GM12875 (cell line): ENCODE data around the gene UBA5.

ENCODE experiments used
- H3K4me3 ChIP-seq: one replicate; pipeline ENCODE4 v1.5.1; 2011; ENCODE audit warnings: low read depth, low read length, control low read depth
- TF ChIP-seq, protein P1 (sequence below): IDR thresholded peaks from 2 replicates; pipeline ENCODE4 v1.5.1; 2011; ENCODE audit warnings: low read depth, mild to moderate bottlenecking, control low read depth, inconsistent platforms, low read length, moderate library complexity, borderline replicate concordance; ENCODE audit not compliant: insufficient read depth

Gene UBA5

DNA sequence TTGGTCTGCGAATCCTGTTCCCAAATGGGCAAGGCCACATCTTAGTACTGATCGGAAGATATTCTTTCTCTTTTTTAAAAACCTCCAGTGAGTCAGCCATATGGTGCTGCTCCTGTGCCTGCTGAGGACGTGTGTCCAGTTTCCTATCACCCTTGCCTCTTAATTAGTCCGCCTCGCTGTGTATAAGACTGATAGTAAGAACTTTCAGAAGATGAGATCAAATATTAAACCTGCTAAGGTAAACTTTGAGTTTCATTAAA lies 612 bp downstream of the UBA5 start:
- H3K4me3 ChIP-seq, result peak overlapping the region; percentile 95
- TF ChIP-seq, protein P1, sequence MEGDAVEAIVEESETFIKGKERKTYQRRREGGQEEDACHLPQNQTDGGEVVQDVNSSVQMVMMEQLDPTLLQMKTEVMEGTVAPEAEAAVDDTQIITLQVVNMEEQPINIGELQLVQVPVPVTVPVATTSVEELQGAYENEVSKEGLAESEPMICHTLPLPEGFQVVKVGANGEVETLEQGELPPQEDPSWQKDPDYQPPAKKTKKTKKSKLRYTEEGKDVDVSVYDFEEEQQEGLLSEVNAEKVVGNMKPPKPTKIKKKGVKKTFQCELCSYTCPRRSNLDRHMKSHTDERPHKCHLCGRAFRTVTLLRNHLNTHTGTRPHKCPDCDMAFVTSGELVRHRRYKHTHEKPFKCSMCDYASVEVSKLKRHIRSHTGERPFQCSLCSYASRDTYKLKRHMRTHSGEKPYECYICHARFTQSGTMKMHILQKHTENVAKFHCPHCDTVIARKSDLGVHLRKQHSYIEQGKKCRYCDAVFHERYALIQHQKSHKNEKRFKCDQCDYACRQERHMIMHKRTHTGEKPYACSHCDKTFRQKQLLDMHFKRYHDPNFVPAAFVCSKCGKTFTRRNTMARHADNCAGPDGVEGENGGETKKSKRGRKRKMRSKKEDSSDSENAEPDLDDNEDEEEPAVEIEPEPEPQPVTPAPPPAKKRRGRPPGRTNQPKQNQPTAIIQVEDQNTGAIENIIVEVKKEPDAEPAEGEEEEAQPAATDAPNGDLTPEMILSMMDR, result no peak

DNA sequence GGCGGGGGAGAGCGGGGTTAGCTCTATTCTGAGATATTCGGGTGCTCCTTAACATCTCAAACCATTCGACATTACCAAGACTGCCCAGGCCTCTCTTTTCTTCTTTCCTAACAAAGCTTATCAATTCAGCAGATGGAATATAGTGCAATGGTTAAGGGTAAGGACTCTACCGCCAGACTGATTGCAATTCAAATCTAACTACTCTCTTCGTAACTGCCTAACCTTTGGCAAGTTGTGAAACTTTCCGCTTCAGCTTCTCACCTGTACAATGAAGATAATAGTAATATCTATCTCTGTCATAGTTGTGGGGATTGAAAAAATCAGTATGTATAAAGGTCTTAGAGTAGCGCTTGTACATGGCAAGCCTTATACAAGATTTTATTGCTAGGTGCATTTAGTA lies 972 bp downstream of the UBA5 start:
- TF ChIP-seq, protein P1, result no peak
- peak overlapping the region; percentile 95 for H3K4me3 ChIP-seq

DNA sequence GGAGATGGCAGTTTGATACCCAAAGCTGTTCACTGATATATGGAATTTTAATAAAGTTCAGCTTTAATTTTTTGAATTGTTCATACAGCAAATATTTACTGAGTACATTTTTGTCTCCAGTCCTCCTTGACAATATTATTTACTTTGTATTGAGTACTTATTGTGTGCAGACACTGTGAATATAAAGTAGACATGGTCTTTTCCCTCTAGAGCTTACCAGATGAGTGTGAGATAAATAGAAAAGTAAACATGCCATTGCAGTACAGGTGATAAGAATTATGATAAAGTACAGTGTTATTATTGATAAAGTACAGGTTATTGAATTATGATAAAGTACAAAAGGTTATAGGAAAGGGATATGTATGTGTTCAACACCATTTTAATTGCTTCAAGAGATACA lies 2.1 kb downstream of the UBA5 start:
- TF ChIP-seq, protein P1, result no peak
- H3K4me3 ChIP-seq, result no peak overlapping the region

DNA sequence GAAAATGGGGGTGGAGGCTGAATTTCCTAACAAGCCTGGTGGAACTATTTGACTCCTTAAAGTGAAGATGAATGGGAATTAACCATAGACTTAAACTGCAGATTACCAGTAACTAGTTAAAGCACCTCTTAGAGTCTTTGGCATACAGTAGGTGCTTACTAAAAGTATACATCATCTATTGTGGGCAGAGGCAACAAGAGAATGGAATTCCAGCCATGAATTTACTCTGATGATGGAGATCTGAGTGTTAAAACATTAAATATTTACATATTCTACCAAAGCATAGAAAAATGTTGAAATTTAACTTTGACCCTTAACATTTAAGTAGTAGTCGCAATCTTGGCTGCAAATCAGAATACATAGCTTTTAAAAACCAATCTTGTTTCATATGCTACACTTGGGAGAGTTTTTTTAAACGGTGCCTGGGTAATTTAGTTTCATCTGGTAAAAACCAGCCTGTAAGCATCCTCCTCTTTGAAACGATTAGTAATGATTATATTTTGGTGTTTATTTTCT lies 5.2 kb downstream of the UBA5 start:
- TF ChIP-seq, protein P1, result no peak
- H3K4me3 ChIP-seq, result no peak overlapping the region

DNA sequence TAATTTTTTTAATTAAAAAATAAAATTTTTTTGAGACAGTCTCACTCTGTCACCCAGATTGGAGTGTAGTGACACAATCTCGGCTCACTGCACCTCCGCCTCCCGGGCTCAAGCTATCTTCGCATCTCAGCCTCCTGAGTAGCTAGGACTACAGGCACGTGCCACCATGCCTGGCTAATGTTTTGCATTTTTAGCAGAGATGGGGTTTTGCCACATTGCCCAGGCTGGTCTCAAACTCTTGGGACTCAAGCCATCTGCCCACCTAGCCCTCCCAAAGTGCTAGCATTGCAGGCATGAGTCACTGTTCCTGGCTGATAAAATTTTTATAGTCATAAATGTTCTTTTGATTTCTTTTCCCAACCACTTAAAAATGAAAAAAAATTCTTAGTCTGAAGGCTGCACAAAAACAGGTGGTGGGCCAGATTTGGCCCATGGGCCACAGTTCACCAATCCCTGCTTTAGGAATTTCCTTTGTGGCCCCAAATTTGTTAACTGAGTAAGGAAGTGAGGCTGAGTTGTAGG lies 9.2 kb downstream of the UBA5 start:
- TF ChIP-seq, protein P1, result no peak
- no peak overlapping the region for H3K4me3 ChIP-seq

DNA sequence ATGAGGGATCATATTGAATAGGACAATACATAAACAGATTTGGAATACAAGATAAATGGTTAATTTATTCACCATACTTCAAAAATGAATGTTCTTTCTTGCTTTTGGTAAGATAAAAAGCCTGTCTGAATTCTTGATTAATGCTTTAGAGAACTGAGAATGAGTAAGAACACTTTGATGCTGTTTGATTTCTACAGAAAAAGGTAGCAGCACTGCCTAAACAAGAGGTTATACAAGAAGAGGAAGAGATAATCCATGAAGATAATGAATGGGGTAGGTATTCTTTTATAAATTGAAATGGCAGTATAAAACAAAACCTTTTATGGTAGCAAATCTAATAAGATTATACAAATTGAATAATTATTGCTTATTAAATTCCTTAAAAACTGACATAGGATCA lies 15.3 kb downstream of the UBA5 start:
- TF ChIP-seq, protein P1, result no peak
- H3K4me3 ChIP-seq, result no peak overlapping the region

DNA sequence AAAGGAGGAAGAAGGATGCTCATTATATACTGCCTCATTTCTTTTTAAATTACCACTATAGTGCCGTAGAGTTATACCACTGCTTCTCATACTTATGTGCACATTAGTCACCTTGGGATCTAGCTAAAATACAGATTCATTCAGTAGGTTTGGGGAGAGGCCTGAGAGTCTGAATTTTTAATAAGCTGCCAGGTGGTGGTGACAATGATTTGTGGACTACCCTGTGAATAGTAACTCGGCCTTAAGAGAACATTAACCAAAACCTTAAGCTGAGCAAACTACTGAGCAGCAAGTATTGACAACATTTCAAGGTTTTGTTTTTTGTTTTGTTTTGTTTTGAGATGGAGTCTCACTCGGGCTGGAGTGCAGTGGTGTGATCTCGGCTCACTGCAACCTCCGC lies 19.8 kb downstream of the UBA5 start:
- TF ChIP-seq, protein P1, result no peak

More for the DNA sequence above, 19.8 kb downstream of the UBA5 start:
- H3K4me3 ChIP-seq, result no peak overlapping the region
